Panc1 (cell line): Measurements from ENCODE around the gene IFNAR1. TPM values are rescaled to one million over a fixed set of nuclear protein-coding genes. Genes with fewer than 3 reads are reported as not detected.

Source experiments
- ATAC-seq: fragments of 200-7000 bp; cut with Tn5 transposase; 2 replicates; pipeline ENCODE4 v1.9.1; 2020; ENCODE audit warnings: mild to moderate bottlenecking, moderate library complexity
- BruUV-seq: library from RNA; stranded (reverse); fragments of 400-500 nt; replicated peaks from 2 replicates; lab custom pipeline; 2021; lab: Mats Ljungman, UMichigan
- CTCF ChIA-PET: fragments of 300-600 bp; sonication (Branson Sonifier 250); formaldehyde crosslinking; loops from one replicate; lab custom pipeline; 2022; ENCODE audit warnings: antibody characterized with exemption; lab: Charles Lee
- POLR2A ChIA-PET: fragments of 300-600 bp; sonication (Branson Sonifier 250); formaldehyde crosslinking; loops from one replicate; lab custom pipeline; 2022; ENCODE audit warnings: antibody characterized with exemption; lab: Charles Lee
- DNase-seq: peaks from one replicate; pipeline ENCODE4 v3.0.0-alpha.2; 2010; ENCODE audit warnings: low read depth, low spot score
- H3K27ac ChIP-seq: 2 replicates; pipeline ENCODE4 v1.5.1; 2011; ENCODE audit warnings: mild to moderate bottlenecking, low read length, inconsistent platforms
- H3K27me3 ChIP-seq: fragments of 200-500 bp; sonication (Bioruptor generic); 2 replicates; pipeline ENCODE4 v1.6.0; 2014; ENCODE audit warnings: low read length, inconsistent platforms; ENCODE audit not compliant: control insufficient read depth, insufficient read depth
- H3K36me3 ChIP-seq: fragments of 200-500 bp; sonication (Bioruptor generic); 2 replicates; pipeline ENCODE4 v1.5.1; 2014; ENCODE audit warnings: inconsistent platforms, mild to moderate bottlenecking, low read length, moderate library complexity; ENCODE audit not compliant: control insufficient read depth, insufficient read depth
- H3K4me1 ChIP-seq: 2 replicates; pipeline ENCODE4 v1.5.1; 2011; ENCODE audit warnings: inconsistent platforms, mild to moderate bottlenecking, low read length, moderate library complexity; ENCODE audit not compliant: control insufficient read depth, insufficient read depth
- H3K4me3 ChIP-seq, 2 experiments: 2 replicates each; pipeline ENCODE4 v1.5.1; 2011 to 2012; ENCODE audit warnings: low read depth in 2 of 2, low read length in 2 of 2, mild to moderate bottlenecking in 2 of 2, inconsistent platforms in 1 of 2, moderate library complexity in 1 of 2
- H3K9me3 ChIP-seq: fragments of 200-500 bp; sonication (Bioruptor generic); 2 replicates; pipeline ENCODE4 v1.5.1; 2014; ENCODE audit warnings: low read depth, mild to moderate bottlenecking, inconsistent platforms, low read length, moderate library complexity; ENCODE audit not compliant: control insufficient read depth, insufficient read depth
- POLR2AphosphoS5 ChIP-seq: IDR thresholded peaks from 2 replicates; pipeline ENCODE4 v1.6.1; 2012; ENCODE audit warnings: mild to moderate bottlenecking, low read depth, low read length, moderate library complexity
- SIN3A ChIP-seq: IDR thresholded peaks from 2 replicates; pipeline ENCODE4 v1.6.1; 2012; ENCODE audit warnings: low read depth, mild to moderate bottlenecking, low read length, moderate library complexity, borderline replicate concordance; ENCODE audit not compliant: insufficient read depth
- TCF7L2 ChIP-seq: IDR thresholded peaks from 2 replicates; pipeline ENCODE4 v1.6.1; 2011; ENCODE audit warnings: mild to moderate bottlenecking, low read depth, low read length, inconsistent platforms
- in situ Hi-C: cut with HindIII; loops from 2 replicates; pipeline ENCODE4 v1.10.0; 2016; ENCODE audit warnings: low sequenced_read_pairs, low pct_unique_long_range_greater_than_20kb
- intact Hi-C: fragments of 100-400 bp; cut with micrococcal nuclease; formaldehyde crosslinking; loops from one replicate; pipeline ENCODE4 v1.10.0; 2022; ENCODE audit not compliant: unreplicated experiment
- total RNA-seq: library from RNA; stranded (reverse); gene quantifications from one replicate; pipeline ENCODE4 v1.2.1, GENCODE V29; 2021; ENCODE audit not compliant: unreplicated experiment
- TF ChIP-seq, protein P1 (sequence below): fragments of 450-650 bp; IDR thresholded peaks from 2 replicates; pipeline ENCODE4 v1.5.1; 2017; ENCODE audit warnings: mild to moderate bottlenecking
- TF ChIP-seq, protein P2 (sequence below), 2 experiments: IDR thresholded peaks; 2 replicates each; pipeline ENCODE4 v1.6.1; 2011 to 2012; ENCODE audit warnings: low read depth in 2 of 2, control low read depth in 1 of 2, low read length in 1 of 2, mild to moderate bottlenecking in 1 of 2, moderate library complexity in 1 of 2; ENCODE audit not compliant: insufficient read depth in 1 of 2

Gene IFNAR1
- total RNA-seq, 1 experiment from 2014 or later = 23.8 TPM

GRCh38 chr21:33357177-33357576 is 32.4 kb downstream of the IFNAR1 start:
- no TSS peak for BruUV-seq
- Histone ChIP-seq H3K27me3 (no peaks in the 10 kb centered on the region), H3K27ac (no peak overlapping the region), H3K9me3 (no peaks in the 10 kb centered on the region), H3K4me1 (no peaks in the 10 kb centered on the region), H3K4me3 (no peak overlapping the region), H3K36me3 (peaks cover 7% of the 10 kb centered on the region; the same call in 1 of the 2 replicates)
- in situ Hi-C loops (no loop called here), intact Hi-C loops (no loop called here)
- DNase-seq = no peak
- no peak for ATAC-seq
- POLR2A ChIA-PET = no interaction called here
- CTCF ChIA-PET = no interaction called here
- TF ChIP-seq TCF7L2 (no peak), POLR2AphosphoS5 (no peak), SIN3A (no peak)
- TF ChIP-seq, protein P1, sequence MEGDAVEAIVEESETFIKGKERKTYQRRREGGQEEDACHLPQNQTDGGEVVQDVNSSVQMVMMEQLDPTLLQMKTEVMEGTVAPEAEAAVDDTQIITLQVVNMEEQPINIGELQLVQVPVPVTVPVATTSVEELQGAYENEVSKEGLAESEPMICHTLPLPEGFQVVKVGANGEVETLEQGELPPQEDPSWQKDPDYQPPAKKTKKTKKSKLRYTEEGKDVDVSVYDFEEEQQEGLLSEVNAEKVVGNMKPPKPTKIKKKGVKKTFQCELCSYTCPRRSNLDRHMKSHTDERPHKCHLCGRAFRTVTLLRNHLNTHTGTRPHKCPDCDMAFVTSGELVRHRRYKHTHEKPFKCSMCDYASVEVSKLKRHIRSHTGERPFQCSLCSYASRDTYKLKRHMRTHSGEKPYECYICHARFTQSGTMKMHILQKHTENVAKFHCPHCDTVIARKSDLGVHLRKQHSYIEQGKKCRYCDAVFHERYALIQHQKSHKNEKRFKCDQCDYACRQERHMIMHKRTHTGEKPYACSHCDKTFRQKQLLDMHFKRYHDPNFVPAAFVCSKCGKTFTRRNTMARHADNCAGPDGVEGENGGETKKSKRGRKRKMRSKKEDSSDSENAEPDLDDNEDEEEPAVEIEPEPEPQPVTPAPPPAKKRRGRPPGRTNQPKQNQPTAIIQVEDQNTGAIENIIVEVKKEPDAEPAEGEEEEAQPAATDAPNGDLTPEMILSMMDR = no peak
- TF ChIP-seq, protein P2, sequence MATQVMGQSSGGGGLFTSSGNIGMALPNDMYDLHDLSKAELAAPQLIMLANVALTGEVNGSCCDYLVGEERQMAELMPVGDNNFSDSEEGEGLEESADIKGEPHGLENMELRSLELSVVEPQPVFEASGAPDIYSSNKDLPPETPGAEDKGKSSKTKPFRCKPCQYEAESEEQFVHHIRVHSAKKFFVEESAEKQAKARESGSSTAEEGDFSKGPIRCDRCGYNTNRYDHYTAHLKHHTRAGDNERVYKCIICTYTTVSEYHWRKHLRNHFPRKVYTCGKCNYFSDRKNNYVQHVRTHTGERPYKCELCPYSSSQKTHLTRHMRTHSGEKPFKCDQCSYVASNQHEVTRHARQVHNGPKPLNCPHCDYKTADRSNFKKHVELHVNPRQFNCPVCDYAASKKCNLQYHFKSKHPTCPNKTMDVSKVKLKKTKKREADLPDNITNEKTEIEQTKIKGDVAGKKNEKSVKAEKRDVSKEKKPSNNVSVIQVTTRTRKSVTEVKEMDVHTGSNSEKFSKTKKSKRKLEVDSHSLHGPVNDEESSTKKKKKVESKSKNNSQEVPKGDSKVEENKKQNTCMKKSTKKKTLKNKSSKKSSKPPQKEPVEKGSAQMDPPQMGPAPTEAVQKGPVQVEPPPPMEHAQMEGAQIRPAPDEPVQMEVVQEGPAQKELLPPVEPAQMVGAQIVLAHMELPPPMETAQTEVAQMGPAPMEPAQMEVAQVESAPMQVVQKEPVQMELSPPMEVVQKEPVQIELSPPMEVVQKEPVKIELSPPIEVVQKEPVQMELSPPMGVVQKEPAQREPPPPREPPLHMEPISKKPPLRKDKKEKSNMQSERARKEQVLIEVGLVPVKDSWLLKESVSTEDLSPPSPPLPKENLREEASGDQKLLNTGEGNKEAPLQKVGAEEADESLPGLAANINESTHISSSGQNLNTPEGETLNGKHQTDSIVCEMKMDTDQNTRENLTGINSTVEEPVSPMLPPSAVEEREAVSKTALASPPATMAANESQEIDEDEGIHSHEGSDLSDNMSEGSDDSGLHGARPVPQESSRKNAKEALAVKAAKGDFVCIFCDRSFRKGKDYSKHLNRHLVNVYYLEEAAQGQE (IDR thresholded peaks at IDR 0.05; ENCODE audit: insufficient read depth in 1 of 2, low read depth in 2 of 2, low read length in 1 of 2) = no peak

DNA sequence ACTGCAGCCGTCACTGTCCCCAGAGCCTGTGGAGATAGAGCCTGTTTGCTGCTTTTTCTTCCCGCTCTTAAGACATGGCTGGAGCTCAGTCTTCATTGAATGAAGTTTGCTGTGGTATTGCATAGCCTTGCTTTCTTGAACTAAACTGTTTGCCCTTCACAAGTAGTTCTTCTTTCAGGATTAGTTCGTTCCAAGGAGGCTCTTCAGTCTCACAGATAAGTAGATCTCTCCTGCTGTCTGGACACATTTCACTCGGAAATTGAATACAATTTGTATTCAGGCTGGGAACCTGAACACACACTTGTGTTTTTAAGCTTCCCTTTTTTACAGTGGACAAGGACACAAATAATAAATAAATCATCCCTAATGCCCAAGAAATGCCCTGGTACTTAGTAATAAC is 34.7 kb downstream of the IFNAR1 start:
- Histone ChIP-seq H3K9me3 (no peaks in the 10 kb centered on the region), H3K27ac (no peak overlapping the region), H3K36me3 (peaks cover 7% of the 10 kb centered on the region; the same call in 1 of the 2 replicates), H3K4me1 (no peaks in the 10 kb centered on the region), H3K27me3 (no peaks in the 10 kb centered on the region), H3K4me3 (no peak overlapping the region)
- DNase-seq = no peak
- BruUV-seq = no TSS peak
- in situ Hi-C loops = no loop called here
- ChIA-PET POLR2A (no interaction called here), CTCF (interaction anchor here (2.9 kb wide), 1 partner anchor 160 kb away, joined by 7 read pairs; no protein-coding TSS in a partner anchor)
- no peak for ATAC-seq
- TF ChIP-seq, protein P1 = no peak
- TF ChIP-seq, protein P2 (IDR thresholded peaks at IDR 0.05; ENCODE audit: insufficient read depth in 1 of 2, low read depth in 2 of 2, low read length in 1 of 2) = no peak
- no peak for TF ChIP-seq POLR2AphosphoS5
- TF ChIP-seq SIN3A = no peak
- TF ChIP-seq TCF7L2 = no peak
- intact Hi-C loops = no loop called here
